Activated naive CD4-positive, alpha-beta T cell treated with anti-CD3 and anti-CD28 coated beads, Interleukin-2, amount 50 U/mL, for 24 hours (primary cell): ENCODE results near the gene RAMP3.
"Not testable (repeated sequence)": the region's sequence is repeated elsewhere in the genome, so short reads cannot be mapped to it uniquely, and the experiment has no call there.

Source experiments
- H3K27ac Mint-ChIP-seq: one replicate; pipeline ENCODE4 v1.8.0; 2021; ENCODE audit warnings: mild to moderate bottlenecking, mixed read lengths
- H3K27me3 Mint-ChIP-seq: one replicate; pipeline ENCODE4 v1.8.0; 2021; ENCODE audit warnings: mixed read lengths
- H3K36me3 Mint-ChIP-seq: one replicate; pipeline ENCODE4 v1.8.0; 2021; ENCODE audit warnings: mixed read lengths
- H3K4me1 Mint-ChIP-seq: one replicate; pipeline ENCODE4 v1.8.0; 2021; ENCODE audit warnings: mixed read lengths
- H3K4me3 Mint-ChIP-seq: one replicate; pipeline ENCODE4 v1.8.0; 2021; ENCODE audit warnings: mild to moderate bottlenecking, mixed read lengths
- H3K9me3 Mint-ChIP-seq: one replicate; pipeline ENCODE4 v1.8.0; 2021; ENCODE audit warnings: mixed read lengths

RAMP3 gene

DNA sequence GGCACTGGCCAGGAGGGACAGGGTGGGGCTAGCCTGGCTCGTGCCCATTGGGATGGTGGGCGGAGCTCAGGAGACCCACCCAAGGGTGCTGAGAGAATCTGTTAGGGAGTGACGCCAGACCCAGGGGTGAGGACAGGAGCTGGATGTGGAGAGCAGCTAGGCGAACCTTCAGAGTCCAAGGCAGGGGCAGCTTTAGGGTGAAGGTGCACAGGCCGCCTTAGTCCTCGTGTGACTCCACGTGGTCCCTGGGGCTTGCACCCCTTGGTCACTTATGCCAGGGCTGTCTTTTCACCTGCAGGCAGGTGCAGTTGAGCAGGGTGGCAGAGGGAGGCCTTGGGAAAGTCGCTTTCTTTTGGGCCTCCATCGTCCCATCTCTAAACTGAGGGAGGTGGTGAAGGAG lies 4.3 kb downstream of the RAMP3 start:
- Mint-ChIP-seq H3K4me1 (peaks cover 4% of the 10 kb centered on the region), H3K27me3 (peaks cover 10% of the 10 kb centered on the region), H3K4me3 (no peak overlapping the region), H3K27ac (peak overlapping the region; percentile 68), H3K36me3 (no peaks in the 10 kb centered on the region), H3K9me3 (peaks cover 7% of the 10 kb centered on the region)

DNA sequence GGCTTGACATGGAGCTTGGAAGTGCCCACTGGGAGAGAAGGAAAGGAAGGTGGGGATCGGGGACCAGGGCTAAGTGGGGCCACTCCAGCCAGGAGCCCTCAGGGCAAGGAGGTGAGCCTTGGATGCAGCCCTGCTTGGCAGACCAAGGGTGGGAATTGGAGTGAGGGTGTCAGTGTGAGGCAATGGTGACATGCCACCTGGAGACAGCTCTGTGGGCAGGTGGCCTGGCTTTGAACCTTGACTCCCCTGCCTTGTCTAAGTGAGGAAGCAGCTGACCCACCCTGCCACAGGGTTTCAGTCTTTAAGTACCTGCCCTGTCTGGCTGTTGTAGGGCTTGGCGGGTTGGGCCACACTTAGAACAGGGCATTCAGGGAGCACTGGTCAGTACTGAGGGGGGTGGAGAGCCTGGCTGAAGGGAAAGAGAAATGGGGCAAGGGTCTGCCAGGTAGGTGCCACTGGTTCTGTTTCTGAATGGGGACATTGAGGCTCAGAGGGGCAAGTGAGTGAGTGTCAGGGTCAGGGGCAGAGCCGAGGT lies 4.8 kb downstream of the RAMP3 start:
- Mint-ChIP-seq H3K27ac (no peak overlapping the region), H3K36me3 (no peaks in the 10 kb centered on the region), H3K4me1 (no peaks in the 10 kb centered on the region)

DNA sequence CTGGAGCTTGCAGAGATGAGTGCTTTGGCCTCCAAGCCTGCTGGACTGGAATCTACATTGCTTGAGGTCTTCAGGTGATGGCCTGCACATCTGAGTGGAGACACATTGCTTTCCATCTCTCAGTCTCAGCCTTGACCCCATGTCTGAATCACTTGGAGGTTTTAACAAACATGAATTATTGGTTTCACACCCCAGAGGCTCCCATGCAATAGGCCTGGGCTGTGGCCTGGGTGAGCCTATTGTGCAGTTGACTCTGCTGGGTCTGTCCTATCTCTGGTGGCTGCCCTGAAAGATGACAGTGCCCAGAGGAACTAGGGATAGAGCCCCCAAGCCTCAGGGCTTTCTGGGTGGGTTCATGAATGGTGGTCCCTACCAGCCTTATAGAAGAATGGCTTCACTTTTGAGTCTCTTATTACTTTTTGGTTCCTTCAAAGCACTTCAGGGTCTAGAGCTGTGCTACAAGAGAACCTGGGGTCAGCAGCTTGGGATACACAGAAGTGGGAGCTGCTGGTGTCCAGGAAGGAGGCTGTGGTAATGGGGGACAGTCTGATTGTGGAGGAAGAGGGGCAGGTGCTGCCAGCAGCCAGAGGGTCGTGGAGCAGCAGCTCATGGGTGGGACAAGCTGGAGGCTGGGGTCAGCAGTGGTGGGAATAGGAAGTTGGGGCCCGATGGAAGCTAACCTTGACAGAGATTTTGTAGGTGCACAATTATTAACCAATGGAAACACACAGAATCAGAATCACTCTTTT lies 5.5 kb downstream of the RAMP3 start:
- Mint-ChIP-seq H3K9me3 (peaks cover 7% of the 10 kb centered on the region), H3K27ac (no peak overlapping the region), H3K36me3 (no peaks in the 10 kb centered on the region), H3K27me3 (peaks cover 7% of the 10 kb centered on the region), H3K4me1 (no peaks in the 10 kb centered on the region), H3K4me3 (no peak overlapping the region)

More for the DNA sequence above, 4.8 kb downstream of the RAMP3 start:
- no peak overlapping the region for H3K4me3 Mint-ChIP-seq
- H3K9me3 Mint-ChIP-seq = peaks cover 7% of the 10 kb centered on the region
- peaks cover 7% of the 10 kb centered on the region for H3K27me3 Mint-ChIP-seq

DNA sequence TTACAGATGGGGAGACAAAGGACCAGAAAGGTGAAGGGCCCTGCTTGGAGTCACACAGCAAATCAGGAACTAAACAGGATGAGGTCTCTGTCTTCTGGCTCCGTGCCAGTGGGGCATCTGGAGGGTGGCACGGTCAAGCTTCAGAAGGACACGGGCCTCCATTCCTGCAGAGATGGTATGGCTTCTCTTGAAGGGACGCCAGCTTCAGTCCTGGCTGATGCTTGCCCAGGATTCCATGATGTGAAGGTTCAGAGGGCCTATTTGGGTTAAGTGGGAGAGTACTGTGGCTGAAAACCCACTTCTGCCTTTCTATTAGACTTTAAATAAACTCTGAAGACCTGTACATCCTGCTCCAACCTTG lies 6.1 kb downstream of the RAMP3 start:
- Mint-ChIP-seq H3K4me3 (no peak overlapping the region), H3K4me1 (no peaks in the 10 kb centered on the region), H3K9me3 (peaks cover 7% of the 10 kb centered on the region), H3K27ac (no peak overlapping the region), H3K36me3 (no peaks in the 10 kb centered on the region), H3K27me3 (peaks cover 3% of the 10 kb centered on the region)

DNA sequence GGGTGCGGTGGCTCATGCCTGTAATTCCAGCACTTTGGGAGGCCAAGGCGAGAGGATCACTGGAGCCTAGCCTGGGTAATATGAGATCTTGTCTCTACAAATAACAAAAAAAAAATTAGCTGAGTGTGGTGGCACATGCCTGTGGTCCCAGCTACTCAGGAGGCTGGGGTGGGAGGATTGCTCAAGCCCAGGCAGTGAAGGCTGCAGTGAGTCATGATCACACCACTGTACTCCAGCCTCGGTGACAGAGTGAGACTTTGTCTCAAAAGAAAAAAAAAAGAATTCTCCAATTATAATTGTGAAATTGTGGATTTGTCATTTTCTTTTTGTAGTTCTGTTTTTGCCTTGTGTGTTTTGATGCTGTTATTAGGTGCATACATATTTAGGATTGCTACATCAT lies 6.7 kb downstream of the RAMP3 start:
- not testable (repeated sequence) for H3K9me3 Mint-ChIP-seq, H3K4me3 Mint-ChIP-seq, H3K27me3 Mint-ChIP-seq, H3K4me1 Mint-ChIP-seq, H3K27ac Mint-ChIP-seq, H3K36me3 Mint-ChIP-seq

DNA sequence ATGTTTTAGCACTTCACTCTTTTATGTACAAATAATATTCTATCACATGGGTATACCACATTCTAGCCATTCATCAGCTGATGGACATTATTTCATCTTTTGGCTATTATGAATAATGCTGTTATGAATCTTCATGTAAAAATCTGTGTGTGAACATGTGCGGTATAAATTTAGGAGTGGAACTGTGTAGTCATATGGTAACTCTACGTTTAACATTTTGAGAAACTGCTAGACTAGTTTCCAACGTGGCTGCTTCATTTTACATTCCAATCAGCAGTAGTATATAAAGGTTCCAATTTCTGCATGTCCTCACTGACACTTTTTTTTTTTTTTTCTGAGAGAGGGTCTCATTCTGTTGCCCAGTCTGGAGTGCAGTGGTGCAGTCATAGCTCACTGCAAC lies 8.3 kb downstream of the RAMP3 start:
- no peak overlapping the region for H3K27ac Mint-ChIP-seq
- no peaks in the 10 kb centered on the region for H3K36me3 Mint-ChIP-seq
- peaks cover 3% of the 10 kb centered on the region for H3K27me3 Mint-ChIP-seq
- no peaks in the 10 kb centered on the region for H3K4me1 Mint-ChIP-seq
- H3K4me3 Mint-ChIP-seq = no peak overlapping the region
- peaks cover 7% of the 10 kb centered on the region for H3K9me3 Mint-ChIP-seq

DNA sequence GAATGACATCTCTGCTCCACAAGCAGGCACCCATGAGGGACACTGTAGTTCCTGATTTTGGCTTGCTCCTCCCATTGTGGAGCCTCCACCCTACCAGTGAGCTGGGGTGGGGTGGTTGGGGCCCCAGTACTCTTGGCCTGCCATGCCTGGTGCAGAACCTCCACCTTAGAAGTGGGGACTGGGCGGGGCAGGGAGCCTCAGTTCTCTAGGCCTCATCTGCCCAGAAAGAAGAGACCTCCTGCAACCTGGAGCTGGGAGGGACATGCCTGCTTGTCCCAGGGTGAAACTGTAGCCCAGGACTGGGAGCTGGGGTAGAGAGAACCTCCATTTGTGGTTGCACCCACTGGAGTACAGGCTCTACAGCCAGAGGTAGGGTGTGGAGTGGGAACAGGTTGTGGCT lies 14.4 kb downstream of the RAMP3 start:
- Mint-ChIP-seq H3K27ac (no peak overlapping the region), H3K4me1 (peaks cover 15% of the 10 kb centered on the region), H3K36me3 (no peaks in the 10 kb centered on the region), H3K4me3 (no peak overlapping the region), H3K27me3 (peaks cover 3% of the 10 kb centered on the region), H3K9me3 (no peaks in the 10 kb centered on the region)

DNA sequence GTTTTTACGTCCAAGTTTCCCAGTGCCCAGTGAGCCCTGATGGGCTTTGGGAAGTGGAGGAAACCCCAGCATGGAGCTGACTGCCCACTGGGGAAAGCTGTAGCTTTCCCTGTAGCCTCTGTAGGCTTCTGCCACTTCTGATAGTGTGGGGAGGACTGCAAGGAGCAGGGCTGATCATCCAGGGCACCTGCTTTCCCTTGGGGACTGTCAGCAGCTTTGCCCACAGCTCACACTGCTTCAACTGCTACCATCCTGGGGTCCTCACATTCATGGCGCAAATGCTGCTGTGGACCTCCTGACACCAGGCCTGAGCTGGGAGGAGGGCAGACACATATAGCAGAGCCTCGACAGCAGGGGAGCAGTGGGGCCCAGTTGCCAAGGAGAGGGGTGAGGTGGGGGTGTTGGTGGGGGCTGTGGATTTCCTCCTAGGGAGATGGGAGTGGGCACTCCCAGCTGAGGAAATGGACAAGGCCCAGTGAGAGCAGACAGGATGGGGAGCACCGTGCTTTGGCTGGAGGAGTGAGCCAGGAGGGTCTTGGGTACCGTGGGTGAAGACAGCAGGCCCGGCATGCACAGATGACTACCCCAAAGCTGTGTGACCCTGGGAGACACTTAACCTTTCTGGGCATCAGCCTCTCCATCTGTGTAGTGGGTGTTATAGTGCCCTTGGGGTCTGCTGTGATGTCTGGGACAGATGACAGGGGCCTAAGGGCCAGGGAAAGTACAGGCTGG lies 16.2 kb downstream of the RAMP3 start:
- Mint-ChIP-seq H3K36me3 (no peaks in the 10 kb centered on the region), H3K4me1 (peaks cover 15% of the 10 kb centered on the region), H3K4me3 (no peak overlapping the region), H3K27ac (no peak overlapping the region), H3K27me3 (no peaks in the 10 kb centered on the region), H3K9me3 (no peaks in the 10 kb centered on the region)

DNA sequence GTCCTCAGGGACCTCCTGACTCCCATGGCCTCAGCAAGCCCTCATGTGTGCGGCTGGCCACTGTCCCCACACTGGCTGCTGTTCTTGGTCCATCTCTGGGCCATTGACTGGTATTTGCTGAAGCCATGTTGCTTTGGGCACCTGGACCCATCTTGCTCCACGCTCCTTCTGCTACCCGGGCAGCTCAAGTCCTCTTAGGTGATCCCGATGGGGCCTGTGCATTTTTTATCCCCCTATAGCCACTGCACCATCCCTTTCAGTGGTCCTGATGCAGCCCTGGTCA lies 16.7 kb downstream of the RAMP3 start:
- Mint-ChIP-seq H3K27ac (no peak overlapping the region), H3K4me1 (peaks cover 15% of the 10 kb centered on the region), H3K4me3 (no peak overlapping the region)

DNA sequence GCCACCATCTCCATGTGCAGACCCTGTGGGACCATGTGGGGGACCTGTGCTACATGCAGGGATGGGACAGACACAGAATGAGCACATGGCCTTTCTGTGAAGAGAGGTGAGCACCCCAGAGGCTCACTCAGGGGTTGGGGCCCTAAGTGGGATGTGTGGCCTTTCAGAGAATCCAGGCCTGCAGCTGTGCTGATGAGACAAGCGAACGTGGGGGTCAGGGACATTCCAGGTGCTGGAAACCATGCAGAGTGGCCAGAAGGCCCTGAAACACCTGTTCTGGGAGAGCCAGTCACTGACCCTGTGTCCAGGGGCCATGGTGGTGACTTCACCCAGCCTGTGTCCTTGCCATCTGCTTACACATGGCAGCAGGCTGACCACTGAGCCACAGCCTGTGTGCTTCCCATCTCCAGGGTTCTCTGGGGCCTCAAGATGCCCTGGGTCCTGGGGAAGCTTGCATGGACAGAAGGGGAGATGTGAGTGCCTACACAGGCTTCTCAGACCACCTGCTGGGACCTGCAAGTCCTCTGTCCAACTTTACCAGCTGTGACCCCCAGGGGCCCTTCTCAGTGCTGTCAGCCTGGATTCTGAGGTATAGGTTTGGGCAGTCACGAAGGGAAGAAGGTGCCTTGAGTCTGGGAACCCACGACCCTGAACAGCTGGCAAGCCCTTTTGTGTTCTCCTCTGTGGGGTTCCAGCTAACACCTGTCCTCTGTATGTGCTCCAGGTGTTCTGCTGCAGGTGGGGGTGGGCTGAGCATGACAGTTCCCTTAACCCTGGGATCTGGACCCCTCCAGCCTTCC lies 17.6 kb downstream of the RAMP3 start:
- Mint-ChIP-seq H3K4me1 (peaks cover 15% of the 10 kb centered on the region), H3K27ac (no peak overlapping the region), H3K4me3 (no peak overlapping the region), H3K27me3 (no peaks in the 10 kb centered on the region), H3K36me3 (no peaks in the 10 kb centered on the region), H3K9me3 (no peaks in the 10 kb centered on the region)

More for the DNA sequence above, 16.7 kb downstream of the RAMP3 start:
- Mint-ChIP-seq H3K9me3 (no peaks in the 10 kb centered on the region), H3K36me3 (no peaks in the 10 kb centered on the region), H3K27me3 (no peaks in the 10 kb centered on the region)

DNA sequence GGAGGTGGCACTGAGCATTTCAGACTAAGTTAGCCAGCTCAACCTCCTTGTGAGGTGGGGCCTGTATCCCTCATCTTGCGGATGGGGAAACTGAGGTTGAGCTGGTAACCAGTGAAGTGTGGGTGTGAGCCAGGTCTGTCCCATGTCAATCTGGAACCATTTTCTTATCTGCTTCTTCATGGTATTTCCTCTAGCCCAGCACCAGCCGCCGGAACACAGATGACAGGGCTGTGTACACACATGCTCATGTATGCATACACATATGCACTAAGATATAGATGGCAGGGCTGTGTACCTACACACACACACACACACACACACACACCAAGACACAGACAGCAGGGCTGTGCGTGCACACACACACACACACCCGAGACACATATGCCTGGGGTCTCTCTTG lies 18.5 kb downstream of the RAMP3 start:
- no peak overlapping the region for H3K27ac Mint-ChIP-seq
- H3K9me3 Mint-ChIP-seq = no peaks in the 10 kb centered on the region
- no peak overlapping the region for H3K4me3 Mint-ChIP-seq
- no peaks in the 10 kb centered on the region for H3K36me3 Mint-ChIP-seq
- H3K27me3 Mint-ChIP-seq = no peaks in the 10 kb centered on the region
- peaks cover 15% of the 10 kb centered on the region for H3K4me1 Mint-ChIP-seq

DNA sequence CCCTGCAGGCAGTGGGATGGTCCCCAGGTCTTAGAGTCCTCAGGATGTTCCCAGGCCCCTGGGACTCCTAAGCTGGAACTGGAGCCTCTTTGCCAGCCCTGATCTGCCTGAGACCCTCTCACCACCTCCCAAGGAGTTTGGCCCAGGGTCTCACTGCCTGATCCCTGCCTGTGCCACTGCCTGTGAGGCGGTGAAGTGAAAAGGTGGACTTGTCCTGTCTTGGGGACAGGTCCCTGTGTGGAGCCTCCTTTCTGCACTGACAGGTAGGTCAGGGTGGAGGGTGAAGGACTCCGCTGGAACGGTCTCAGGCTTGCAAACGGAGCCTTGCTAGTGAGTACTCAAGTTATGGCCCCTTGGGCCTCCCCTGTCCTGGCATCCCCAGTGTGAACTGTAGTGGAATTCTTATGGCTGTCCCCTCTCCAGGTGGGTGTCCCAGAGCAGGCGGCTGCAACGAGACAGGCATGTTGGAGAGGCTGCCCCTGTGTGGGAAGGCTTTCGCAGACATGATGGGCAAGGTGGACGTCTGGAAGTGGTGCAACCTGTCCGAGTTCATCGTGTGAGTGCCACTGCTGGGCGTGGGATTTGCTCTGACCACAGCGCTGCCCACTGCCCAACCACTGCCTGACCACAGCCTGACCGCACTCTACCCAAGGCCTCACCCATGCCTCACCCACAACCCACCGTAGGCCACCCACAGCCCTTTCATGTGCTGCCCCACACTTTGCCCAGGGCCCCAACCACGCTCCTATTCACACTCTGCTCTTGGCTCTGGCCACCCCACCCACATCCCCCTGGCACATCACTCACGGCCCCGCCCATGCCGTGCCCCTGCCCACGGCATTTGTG lies 19.5 kb downstream of the RAMP3 start:
- Mint-ChIP-seq H3K27ac (no peak overlapping the region), H3K9me3 (no peaks in the 10 kb centered on the region), H3K4me1 (peaks cover 11% of the 10 kb centered on the region), H3K27me3 (no peaks in the 10 kb centered on the region), H3K4me3 (no peak overlapping the region), H3K36me3 (no peaks in the 10 kb centered on the region)

DNA sequence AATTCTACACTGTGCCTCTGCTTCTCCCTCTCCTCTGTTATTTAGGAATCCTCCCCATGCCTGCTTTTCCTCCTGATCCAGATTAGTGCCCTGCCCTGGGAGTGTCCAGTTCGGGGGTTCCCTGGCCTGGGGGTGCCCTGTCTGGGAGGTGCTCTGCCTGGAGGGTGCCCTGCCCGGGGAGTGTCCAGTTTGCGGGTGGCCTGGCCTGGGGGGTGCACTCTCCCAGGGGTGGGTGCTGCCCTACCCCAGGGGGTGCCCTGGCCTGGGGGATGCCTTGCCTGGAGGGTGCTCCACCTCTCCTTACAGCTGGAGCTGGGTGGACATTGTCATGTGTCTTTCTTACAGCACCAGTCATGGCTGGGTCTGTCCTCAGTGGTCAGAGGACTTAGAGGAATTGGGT lies 20.2 kb downstream of the RAMP3 start:
- H3K36me3 Mint-ChIP-seq = no peaks in the 10 kb centered on the region
- H3K4me1 Mint-ChIP-seq = peaks cover 5% of the 10 kb centered on the region
- H3K27ac Mint-ChIP-seq = no peak overlapping the region
- H3K9me3 Mint-ChIP-seq = no peaks in the 10 kb centered on the region
- H3K27me3 Mint-ChIP-seq = no peaks in the 10 kb centered on the region
- H3K4me3 Mint-ChIP-seq = no peak overlapping the region

DNA sequence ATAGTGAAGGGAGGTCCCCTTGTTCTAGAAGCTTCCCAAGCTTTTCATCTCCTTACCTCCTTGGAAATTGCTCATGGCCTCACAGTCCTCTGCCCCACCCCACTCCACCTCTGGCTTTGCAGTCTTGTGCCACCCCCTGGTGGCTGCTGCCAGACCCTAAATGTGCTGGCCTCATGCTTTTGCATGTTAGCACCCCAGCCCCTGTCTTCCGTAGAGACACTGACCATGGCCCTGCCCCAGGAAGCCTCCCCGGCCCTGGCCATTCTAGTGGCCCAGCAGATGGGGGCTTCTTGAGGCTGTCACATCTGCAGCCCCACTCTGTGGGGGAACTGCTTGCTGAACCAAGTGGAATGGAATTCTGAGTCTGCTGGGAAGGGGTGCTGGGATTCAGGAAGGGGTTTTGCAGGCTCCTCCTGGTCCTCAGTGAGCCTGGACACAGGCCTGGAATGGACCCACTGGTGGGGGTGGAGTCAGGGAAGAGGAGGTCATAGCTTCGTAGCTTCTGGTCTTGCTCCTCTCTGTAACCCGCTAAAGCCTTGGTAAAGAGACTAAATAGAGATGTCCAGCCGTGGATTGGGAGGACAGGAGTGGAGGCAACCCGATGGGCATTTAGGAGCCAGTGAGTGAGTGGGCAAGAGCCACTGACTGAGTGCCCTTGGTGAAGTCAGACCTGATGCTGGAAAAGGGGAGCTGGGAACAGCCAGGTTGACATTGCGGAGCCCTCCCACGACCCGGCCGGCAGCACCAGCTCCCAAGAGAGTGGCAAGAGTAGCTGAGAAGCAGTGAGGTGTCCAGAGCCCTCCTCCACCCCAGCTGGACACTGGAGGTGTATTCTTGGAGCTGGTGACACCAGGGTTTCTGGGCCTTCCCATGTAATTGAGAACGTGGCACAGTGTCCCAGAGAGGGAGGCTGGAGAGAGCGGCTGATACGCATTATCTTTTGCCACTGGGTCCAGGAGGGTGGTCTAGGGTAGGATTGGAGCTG lies 20.9 kb downstream of the RAMP3 start:
- Mint-ChIP-seq H3K27ac (no peak overlapping the region), H3K27me3 (no peaks in the 10 kb centered on the region)

More for the DNA sequence above, 20.9 kb downstream of the RAMP3 start:
- Mint-ChIP-seq H3K4me3 (no peak overlapping the region), H3K4me1 (no peaks in the 10 kb centered on the region), H3K36me3 (no peaks in the 10 kb centered on the region), H3K9me3 (no peaks in the 10 kb centered on the region)
